ENCODE measurements around the gene SLC24A3.

DNA sequence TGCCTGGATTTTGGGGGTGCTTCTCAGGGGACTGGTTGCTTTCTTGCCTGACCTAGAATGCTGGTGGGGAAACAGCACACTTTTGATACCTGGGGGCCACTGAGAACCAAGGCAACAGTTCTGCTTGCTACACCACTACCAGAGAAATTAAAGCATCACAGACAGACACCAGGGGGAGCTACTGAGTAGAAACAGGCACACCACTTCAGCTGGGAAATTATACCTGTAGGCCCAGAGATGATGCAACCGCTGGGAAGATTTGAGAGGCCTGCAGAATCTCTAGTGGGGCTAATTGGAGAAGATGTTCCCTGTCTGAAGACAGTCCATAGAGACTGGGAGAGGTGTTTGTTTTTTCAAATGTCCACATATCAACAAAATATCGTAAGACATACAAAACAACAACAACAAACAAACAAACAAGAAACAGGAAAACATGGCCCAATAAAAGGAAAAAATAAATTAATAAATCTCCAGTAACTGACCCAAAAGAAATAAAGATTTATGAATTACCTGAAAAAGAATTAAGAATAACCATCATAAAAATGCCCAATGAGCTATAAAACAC lies 416.2 kb downstream of the SLC24A3 start:
- TF ChIP-seq EP300 (IDR thresholded peaks at IDR 0.05): no peak
- TF ChIP-seq POLR2A (IDR thresholded peaks at IDR 0.05): no peak
- no peak for TF ChIP-seq POLR2AphosphoS5 (IDR thresholded peaks at IDR 0.05)

Measured in sigmoid colon (tissue), 4 donors.